HG03342 (cell line): ENCODE measurements around the gene ANKRD39.
A peak's percentile ranks its signal among the peaks of the same experiment; 100 is the strongest.

Experiments used
- ATAC-seq: cut with Tn5 transposase; IDR thresholded peaks from one replicate; pipeline ENCODE4 v1.9.1; 2021; ENCODE audit warnings: mild to moderate bottlenecking, moderate library complexity; ENCODE audit not compliant: unreplicated experiment

The ANKRD39 gene

GRCh38 chr2:96831679-96832078 is 26.1 kb downstream of the ANKRD39 start:
- ATAC-seq, result no peak

DNA sequence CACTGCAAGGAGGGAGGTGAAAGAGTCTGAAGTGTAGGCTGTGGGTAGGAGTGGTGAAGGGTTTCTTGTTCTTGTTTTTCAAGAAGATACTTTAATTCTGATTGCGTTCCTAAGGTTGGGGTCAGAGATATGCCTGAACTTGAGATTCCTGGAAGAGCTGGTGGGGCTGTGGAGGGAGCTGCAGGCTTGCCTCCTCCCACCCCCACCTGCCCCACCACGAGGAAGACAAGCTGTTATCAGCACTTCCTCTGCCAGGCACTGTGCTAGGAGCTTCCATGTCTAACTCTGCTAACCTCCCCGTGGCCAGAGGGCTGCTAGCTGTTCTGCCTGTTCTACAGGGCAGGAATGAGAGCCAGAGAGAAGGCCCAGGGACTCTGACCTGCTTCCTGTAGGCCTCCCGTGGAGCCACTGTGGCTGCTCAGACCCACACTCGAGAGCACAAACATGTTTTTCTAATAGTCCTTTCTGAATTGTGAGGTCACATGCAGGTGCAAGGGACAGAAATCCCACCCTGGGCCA is 27.7 kb downstream of the ANKRD39 start:
- no peak for ATAC-seq

DNA sequence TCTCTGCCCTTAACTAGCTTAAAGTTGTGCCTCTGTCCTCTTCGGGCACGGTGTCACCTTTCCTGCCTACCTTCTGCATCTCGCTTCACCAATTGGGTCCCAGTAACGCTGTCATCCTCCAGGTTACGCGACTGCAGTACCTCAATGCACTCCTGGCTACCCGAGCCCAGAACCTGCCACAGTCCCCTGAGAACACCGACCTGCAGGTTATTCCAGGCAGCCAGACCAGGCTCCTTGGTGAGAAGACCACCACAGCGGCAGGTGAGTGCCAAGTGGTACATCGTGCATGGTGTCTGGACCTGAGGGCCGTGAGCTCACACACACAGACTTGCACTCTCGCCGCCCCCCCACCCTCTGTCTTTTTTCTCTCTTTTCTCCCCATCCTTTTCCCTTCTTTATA is 28.9 kb downstream of the ANKRD39 start:
- no peak for ATAC-seq

- ATAC-seq, result no peak
These were observed 29.4 kb downstream of the ANKRD39 start for GRCh38 chr2:96828436-96828835.

DNA sequence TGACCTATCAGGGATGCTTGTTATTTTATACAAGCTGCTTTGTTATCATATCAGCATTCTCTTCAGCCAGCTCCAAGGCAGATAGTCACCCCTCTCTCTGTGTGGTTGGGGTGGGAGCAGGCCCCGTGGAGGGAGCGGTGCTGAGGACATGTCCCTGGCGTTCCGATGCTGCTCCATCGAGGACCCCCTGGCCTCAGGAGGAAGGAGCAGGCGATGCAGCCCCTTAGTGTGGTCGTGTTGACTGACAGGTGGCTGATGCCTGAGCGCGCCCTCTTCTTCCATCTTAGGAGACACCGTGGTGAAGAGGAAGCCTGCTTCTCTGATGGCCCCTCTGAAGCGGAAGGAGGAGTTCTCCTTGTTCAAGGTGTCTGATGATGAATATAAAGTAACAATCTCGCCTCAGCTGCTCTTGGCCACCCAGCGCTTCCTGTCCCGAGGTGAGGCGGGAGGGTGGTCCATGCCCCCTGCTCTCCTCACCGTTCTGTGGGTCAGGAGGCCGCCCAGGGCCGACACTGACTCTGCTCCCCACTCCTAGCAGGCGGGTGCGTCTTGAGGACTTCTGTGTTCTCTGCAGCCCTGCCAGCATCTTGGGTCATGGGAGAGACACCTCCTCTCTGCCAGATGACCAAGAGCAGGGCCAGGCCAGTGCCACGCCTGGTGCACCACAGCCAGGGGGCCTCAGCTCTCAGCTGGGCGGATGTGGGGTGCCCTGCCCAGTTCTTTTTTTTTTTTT is 31.1 kb downstream of the ANKRD39 start:
- no peak for ATAC-seq

DNA sequence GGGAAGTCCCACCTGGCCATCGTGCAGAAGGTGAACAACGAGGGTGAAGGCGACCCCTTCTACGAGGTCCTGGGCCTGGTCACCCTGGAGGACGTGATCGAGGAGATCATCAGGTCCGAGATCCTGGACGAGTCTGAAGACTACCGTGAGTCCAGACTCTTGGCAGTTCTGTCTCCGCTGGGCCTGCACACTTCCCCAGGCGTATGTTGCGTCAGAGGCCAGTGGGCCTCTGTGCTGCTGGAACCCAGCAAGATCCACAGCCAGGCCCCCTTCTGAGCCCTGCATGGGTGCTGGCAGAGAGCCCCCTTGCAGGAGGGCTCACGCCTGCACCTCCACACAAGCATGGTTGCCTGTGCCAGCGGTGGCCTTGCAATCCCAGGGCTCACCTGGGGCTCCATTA is 32.8 kb downstream of the ANKRD39 start:
- no peak for ATAC-seq

DNA sequence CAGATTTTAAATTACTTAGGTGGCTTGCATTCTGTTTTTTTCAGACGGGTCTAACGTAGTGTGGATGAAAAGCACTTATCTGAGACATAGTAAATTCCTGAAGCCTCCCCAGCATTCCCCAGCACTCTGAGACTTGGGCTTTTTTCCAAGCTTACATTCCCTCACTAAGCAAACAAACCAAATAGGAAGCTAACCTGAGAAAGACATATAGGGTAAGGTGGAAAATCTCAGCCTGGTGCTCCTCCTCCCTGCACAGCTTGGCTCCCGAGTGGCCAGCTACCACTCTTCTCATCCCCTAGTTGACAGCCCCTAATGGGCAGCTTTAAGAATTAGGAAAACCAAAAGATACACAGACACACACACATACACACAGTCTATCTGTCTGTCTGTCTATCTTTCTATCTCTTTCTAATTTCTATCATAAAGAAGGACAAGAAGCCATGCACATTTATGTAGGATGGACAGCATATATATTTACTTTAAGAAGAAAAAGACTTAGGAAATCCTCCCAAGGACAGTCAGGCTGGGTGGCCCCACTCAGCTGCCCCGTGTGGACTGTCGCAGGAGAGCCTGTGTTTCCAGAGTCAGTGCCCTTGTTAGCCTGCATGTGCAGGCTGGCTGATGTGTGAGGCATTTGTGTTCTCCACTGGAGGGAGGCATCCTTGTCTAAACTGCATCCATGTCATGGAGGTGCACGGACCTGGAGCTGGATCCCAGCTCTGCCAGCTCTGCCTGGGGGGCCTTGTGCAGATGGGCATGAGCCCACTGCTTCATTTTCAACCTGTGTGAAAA is 33.5 kb downstream of the ANKRD39 start:
- no peak for ATAC-seq

DNA sequence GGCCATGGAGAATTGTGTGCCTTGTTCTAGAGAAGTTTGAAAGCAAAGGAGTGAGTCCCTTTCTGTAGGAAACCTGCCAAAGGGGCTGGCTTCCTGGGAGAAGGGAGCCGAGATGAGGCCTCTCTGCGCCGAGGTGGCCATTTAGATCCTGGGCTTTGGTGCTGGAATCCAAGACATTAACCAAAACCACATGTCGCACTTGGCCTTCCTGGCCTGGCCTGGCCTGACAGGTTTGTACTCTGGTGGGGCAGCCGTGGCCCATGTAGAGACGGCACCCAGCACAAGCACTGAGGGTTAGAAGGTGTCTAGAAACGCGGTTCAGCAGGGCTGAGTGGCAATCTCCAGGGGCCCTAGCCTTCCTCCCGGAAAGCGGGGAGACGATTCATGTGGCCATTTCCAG is 34.6 kb downstream of the ANKRD39 start:
- no peak for ATAC-seq

DNA sequence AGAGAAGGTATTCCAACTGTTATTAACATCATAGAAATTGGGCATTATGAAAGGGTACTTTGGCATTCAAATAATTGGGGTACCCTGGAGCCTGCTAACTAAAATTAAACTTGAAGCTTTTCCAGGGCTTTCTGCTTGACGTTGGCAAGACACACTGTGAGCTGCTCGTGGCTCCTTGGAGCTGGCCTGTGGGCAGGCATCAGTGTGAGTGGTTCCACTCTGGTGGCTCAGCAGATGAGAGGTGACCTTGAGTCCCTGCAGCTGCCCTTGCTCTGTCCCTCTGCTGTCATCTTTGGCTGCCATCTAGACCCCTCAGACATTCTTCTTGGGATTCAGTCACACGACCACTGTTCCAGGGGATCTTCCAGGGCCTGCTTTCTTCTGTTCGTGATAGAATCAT is 35.0 kb downstream of the ANKRD39 start:
- no peak for ATAC-seq

GRCh38 chr2:96821113-96821675 is 36.6 kb downstream of the ANKRD39 start:
- ATAC-seq, result no peak

- ATAC-seq, result no peak
These were observed 37.8 kb downstream of the ANKRD39 start for GRCh38 chr2:96819876-96820511.

GRCh38 chr2:96819128-96819875 is 38.5 kb downstream of the ANKRD39 start:
- ATAC-seq, result no peak

DNA sequence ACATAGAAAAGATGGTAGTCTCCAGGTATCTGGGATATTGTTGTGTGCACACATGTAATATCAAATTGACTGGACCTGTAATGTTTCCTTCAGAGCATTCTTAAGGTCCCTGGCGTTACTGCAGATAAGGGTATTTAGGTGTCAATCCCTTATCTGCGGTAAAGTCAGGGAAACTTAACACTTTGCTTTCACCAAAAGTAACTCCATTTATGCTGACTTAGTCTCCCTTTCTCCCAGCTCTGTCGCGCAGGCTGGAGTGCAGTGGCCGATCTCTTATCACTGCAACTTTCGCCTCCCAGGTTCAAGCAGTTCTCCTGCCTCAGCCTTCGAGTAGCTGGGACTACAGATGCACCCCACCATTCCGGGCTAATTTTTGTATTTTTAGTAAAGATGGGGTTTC is 39.9 kb downstream of the ANKRD39 start:
- no peak for ATAC-seq

GRCh38 chr2:96816836-96817702 is 40.7 kb downstream of the ANKRD39 start:
- no peak for ATAC-seq

DNA sequence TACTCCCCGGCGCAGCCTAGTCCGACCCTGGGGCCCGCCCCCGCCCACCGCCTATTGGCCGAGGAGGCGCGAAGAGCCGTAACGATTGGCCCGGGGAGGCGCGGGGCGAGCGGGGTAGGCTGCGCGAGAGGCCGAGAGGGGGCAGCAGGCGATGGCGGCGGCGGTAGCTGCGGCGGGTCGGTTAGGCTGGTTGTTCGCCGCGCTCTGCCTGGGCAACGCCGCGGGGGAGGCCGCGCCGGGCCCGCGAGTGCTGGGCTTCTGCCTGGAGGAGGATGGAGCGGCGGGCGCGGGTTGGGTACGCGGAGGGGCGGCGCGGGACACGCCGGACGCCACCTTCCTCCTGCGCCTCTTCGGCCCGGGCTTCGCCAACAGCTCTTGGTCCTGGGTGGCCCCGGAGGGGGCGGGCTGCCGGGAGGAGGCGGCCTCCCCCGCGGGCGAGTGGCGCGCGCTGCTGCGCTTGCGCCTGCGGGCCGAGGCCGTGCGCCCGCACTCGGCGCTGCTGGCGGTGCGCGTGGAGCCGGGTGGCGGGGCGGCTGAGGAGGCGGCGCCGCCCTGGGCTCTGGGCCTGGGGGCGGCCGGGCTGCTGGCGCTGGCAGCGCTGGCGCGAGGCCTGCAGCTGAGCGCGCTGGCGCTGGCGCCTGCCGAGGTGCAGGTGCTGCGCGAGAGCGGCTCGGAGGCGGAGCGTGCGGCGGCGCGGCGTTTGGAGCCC is 41.5 kb downstream of the ANKRD39 start, which contains the start of gene CNNM3:
TSS of gene CNNM3 (plus strand) at position 142 of the 709 bp plus-strand sequence. CDS start at position 152, 10 bp downstream.
- peak; percentile 87 for ATAC-seq

DNA sequence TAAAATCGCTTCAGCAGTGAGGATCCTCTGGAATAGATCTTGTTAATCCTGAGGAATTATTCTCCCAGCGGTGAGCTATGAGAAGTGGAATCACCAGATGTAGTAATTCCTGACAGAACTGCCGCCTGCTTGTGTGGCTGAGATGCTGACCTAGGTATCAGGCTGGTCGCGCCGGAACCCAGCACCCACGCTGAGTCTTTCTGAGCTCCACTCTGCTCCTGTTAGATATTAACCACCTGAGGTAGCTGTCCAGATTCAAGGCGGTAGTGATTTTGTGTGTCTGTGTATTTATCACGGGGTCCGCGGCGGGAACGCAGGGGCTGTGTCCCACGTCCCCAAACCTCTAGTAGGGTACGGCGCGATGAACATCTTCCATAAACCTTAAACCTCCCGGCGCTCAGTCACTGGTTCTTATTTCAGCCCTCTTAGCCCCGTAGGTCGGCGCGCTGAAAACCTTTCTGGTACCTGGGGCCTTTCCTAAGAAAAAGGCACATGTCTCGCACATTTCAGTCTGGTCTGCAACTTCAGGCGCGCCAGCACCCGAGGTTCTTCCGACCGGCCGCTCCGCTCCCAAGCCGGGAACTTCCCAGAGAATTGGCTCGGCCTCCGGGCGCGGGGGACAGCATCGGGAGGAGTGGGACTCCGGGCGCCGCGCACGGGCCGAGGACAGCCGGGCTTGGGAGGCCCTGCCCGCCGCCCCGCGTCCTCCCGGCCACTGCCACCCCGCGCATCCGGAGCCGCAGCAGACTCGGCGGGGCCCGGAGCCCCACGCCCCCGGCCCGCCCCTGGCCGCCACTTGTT is 42.3 kb downstream of the ANKRD39 start:
- ATAC-seq, result peak; percentile 5

DNA sequence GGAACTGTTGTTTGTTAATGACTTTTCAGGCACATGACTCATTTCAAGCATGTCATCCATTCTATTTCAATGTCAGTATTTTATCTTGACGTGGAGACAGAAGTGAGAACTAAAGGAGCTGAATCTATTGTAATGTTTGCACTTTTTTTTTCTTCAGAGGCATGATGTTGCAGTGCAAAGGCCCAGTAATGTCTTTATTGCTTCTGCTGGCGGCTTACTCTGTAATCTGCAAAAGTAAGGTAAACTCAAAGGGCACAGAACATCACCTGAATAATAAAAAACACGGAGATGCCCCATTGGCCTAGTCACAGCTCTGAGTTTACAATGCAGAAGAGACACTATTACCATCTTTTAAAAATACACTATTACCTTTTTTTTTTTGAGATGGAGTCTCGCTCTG is 44.2 kb downstream of the ANKRD39 start:
- no peak for ATAC-seq

GRCh38 chr2:96811917-96812316 is 45.9 kb downstream of the ANKRD39 start:
- no peak for ATAC-seq
